Stimulated activated CD8-positive, alpha-beta memory T cell treated with anti-CD3 and anti-CD28 coated beads, Interleukin-15, amount 100 ng/mL, for 24 hours (primary cell): ENCODE results near the gene RAB43.
"Not testable (repeated sequence)": the region's sequence is repeated elsewhere in the genome, so short reads cannot be mapped to it uniquely, and the experiment has no call there.

Experiments used
- DNase-seq: peaks from one replicate; pipeline ENCODE4 v3.0.0-alpha.2; 2020; ENCODE audit warnings: low read depth

Gene RAB43

DNA sequence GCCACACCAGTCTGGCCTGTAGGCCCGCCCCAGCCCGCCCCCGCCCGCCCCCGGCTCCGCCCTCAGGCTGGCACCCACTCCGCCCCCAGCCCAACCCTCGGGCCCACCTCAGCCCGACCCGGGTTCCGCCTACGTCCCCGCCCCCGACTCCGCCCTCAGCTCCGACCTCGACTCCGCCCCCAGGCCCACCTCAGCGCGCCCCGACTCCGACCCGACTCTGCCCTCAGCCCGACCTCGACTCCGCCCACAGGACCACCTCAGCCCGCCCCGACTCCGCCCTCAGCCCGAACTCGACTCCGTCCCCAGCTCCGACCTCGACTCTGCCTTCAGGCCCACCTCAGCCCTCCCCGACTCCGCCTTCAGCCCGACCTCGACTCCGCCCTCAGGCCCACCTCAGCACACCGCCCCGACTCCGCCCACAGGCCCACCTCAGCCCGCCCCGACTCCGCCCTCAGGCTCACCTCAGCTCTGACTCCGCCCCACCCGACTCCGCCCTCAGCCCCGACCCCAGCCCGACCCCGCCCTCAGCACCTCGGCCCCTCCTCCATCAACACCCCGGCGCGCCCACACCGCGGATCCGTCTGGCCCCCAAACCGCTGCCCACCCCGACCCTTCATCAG lies at the start of gene RAB43:
TSS of gene RAB43 (minus strand) at position 13 of the 620 bp plus-strand sequence. CDS start 315 bp downstream, outside the sequence.
- peak; percentile 73 for DNase-seq

DNA sequence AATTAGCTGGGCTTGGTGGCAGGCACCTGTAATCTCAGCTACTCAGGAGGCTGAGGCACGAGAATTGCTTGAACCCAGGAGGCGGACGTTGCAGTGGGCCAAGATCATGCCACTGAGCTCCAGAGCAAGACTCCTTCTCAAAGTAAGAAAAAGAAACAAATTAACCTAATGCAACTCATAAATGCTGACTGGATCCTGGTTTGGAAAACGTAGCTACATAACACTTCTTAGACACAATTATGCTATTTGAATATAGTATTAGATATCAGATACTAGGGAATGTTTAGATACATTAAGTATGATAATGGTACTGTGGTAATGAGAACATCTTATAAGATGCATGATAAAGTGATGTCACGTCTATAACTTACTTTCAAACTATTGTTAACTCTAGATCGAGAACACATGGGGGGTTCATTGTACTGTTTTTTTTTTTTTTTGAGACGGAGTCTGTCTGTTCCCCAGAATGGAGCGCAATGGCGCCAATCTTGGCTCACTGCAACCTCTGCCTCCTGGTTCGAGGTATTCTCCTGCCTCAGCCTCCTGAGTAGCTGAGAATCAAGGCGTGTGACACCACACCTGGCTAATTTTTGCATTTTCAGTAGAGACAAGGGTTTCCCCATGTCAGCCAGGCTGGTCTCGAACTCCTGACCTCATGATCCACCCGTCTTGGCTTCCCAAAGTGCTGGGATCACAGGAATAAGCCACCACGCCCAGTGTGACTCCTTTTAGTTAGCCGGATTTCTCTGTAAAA lies 45.2 kb upstream of the RAB43 start:
- no peak for DNase-seq

DNA sequence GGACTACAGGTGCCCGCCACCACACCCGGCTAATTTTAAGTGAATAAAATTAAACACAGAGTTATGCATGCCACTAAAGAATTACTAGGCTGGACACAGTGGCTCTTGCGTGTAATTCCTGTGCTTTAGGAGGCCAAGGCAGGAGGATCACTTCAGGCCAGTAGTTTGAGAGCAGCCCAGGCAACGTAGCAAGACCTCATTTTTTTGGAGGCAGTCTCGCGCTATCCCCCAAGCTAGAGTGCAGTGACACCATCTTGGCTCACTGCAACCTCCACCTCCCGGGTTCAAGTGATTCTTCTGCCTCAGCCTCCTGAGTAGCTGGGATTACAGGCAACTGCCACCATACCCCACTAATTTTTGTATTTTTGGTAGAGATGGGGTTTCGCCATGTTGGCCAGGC lies 44.0 kb upstream of the RAB43 start:
- DNase-seq = not testable (repeated sequence)

DNA sequence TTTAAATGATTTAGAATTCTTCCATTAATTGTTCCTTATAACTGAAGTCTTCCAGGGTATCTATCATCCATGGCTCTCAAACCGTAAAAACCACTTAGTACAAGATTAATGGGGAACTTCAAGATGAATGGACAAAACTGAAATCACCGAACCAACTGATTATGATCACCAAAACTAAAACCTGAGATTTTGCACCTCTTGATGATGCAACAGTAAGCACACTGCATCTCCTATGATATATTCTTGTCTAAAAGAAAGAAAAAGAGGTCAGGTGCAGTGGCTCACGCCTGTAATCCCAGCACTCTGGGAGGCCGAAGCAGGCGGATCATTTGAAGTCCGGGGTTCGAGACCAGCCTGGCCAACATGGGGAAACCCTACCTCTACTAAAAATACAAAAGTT lies 42.9 kb upstream of the RAB43 start:
- DNase-seq = no peak

DNA sequence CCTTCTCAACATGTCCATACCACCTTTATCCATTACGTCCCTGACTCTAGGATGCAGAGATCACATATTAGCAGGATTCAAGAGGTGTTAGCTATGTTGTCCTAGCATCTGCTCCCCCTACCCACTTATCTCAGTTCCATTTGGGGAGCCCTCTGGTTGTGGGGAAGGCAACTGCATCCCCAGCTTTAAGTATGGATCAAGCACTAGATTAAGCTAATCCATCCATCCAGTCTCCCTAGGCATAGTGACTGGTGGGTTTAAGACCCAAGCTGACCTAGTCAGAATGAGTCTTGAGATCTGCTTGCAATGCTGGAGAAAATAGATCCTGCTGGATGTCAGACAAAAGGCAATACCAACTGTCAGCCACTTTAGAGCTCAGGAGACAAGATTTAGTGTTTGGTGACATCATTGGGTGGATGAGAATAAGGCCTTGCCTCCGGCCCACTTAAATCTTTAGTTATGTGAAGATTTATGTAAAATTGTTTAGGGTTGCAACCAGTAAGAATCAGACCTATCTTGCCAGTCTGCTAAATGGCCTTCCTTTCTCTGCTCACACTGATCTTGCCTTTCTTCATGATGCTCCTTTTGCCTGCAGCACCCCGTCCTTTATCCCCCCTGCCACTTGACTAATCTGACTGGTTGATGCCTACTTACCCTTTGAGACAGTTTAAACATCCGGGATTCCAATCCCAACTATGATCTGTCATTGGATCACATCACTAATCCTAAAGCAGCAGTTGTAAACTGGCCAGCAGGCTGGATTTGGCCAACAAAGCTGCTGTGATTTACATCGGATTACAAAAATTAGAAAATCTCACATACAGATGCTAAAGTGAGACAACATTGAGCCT lies 41.4 kb upstream of the RAB43 start:
- DNase-seq = no peak

DNA sequence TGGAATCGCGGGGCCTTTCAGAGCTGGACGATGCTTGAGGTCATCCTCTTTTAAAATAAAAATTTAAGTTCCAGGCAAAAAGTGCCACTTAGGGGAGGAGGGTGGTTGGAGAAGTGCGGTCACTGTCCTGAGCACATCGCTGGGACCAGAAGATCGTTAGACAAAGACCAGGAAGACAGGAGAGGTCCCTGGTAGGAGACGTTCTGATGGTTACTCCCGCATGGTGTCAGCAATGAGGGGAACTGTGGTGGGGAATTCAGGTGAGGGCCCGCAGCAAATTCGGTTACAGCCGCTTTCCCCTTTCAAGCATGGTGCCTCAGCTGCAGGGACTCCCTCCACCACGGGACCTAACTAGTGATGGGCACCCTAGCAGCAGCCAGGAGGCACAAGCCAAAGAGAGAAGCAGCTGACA lies 40.3 kb upstream of the RAB43 start:
- no peak for DNase-seq

DNA sequence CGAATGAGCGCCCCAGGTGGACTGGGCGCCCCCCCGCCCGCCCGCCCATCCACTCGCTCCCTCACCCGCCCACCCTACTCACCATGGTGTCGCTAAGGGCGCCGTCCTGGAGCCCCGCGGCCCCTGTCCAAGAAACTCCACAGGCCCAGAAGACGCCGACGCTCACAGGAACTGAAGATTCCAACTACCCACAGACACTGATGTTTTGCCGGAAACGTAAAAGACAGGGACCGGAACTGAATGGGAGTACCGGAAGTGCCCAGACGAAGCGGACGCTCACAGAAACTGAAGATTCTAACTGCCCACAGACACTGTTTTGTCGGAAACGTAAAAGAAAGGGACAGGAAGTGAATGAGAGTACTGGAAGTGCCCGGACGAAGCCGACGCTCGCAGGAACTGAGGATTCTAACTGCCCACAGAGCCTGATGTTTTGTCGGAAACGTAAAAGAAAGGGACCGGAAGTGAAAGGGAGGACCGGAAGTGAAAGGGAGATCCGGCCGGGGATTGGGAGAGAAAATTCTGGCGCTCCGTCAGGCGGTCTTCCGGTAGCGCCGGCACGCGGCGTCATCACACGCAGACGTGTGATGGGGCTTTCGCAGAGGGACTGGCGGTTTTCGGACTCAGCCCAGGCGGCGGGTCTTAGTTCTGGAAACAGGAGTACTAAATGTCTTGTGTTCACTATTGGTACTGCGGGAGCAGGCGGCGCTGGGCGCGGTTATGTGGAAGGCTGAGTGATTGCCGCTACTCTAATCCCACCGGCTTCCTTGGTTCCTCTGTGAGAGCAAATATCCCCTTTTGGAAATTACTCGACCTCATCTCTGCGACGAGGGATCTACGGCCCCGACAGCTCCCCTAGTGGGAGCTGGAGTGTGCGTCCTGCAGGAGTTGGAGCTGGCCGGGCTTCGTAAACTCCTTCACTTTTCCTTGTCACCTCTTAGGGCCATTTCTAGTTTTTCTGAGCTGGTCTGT lies 39.6 kb upstream of the RAB43 start, which contains the start of gene ISY1:
TSS of gene ISY1 (minus strand) at position 173 of the 969 bp plus-strand sequence. CDS start at position 85, 88 bp downstream.
- DNase-seq = peak; percentile 67

DNA sequence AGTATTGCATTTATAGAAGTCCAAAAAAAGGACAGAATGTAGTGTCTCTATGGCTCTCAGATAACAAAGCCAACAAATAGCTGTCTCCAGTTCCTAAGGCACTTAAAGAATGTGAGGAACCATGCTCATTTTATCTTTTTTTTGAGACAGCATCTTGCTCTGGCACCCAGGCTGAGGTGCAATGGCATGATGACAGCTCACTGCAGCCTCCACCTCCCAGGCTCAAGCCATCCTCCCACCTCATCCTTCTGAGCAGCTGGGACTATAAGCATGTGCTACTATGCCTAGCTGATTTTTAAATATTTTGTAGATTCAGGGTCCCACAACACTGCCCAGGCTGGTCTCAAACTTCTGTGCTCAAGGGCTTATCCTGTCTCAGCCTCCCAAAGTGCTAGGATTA lies 23.2 kb upstream of the RAB43 start:
- no peak for DNase-seq

DNA sequence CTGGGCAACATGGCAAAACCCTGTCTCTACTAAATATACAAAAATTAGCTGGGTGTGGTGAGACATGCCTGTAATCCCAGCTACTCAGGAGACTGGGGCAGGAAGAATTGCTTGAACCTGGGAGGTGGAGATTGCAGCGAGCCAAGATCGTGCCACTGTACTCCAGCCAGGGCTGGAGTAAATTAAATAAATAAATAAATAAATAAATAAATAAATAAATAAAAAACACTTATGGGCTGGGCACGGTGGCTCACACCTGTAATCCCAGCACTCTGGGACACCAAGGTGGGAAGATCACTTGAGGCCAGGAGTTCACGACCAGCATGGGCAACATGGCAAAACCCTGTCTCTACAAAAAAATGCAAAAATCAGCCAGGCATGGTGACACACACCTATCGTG lies 19.4 kb upstream of the RAB43 start:
- not testable (repeated sequence) for DNase-seq

DNA sequence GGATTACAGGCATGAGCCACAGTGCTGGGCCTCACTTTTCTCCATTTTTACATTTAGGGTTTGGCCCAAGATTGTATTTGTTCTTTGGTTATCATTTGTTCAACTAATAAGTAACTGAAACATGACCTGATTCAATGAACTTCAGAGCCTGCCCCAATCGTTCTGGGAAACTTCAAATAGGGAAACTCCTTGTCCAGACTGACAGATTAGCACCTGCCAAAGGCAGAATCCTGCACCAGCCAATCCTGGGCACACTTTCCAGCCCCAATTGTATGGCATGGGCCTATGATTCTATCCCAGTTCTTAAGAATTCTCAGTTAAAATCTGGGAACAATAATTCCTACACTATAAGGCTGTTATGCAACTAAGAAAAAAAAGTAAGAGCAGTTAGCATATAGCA lies 18.3 kb upstream of the RAB43 start:
- no peak for DNase-seq

DNA sequence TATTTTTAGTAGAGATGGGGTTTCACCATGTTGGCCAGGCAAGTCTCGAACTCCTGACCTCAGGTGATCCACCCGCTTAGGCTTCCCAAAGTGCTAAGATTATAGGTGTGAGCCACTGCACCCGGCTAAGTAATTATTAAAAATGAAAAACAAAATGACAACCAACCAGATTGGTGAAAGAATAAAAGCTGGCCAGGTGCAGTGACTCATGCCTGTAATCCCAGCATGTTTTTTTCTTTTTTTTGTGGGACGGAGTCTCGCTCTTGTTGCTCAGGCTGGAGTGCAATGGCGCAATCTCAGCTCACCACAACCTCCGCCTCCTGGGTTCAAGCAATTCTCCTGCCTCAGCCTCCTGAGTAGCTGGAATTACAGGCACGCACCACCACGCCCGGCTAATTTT lies 14.7 kb upstream of the RAB43 start:
- DNase-seq = not testable (repeated sequence)

DNA sequence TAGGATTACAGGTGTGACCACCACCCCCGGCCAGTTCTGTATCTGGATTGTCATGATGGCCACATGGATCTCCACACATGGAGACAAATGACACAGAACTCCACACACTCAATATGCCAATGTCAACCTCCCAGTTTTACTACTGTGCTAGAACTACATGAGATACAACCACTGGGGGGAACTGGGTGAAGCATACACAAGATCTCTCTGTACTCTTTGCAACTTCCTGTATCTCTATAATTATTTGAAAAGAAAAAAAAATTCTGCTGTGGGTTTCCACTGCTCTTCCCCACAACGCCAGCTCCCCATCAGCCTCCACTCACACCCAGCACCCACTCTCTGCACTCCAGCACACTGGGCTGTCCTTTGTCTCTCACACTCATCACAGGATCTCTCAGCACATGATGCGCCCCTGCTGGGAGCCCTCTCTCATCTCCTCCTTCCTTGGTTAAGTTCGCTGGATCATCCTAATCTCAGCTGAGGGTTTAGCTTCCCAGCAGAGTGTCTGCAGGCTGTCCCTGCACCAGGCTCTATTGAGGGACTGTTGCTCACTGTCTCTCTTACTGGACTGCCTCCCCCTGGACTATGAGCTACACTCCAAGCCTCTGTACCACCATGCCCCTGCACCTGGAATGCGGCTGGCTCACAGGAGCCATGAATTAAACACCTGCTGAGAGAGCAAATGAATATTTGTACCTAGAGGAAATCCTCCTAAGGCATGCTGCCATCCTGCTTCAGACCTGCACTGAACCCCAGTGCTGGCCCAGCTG lies 10.7 kb upstream of the RAB43 start:
- DNase-seq = no peak

DNA sequence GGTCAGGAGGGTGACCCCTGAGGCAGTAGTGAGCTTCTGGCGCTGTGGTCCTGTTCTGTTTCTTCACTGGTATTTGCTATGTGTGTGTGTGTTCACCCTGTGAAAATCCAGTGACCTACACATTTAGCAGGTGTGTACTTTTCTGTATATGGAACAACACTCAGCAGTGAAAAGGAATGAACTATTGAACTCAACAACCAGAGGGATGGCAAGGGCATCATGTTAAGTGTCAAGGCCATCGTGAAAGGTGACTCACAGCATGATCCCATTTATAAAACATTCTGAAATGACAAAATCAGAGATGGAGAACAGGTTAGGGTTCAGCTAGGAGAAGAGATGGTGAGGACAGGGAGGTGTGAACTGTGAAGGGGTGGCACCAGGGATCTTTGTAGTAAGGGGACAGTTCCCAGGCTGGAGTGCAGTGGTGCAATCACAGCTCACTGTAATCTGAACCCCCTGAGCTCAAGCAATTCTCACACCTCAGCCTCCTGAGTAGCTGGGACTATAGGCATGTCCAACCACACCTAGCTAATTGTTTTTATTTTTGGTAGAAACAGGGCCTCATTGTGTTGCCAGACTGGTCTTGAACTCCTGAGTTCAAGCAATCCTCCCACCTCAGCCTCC lies 10.0 kb upstream of the RAB43 start:
- no peak for DNase-seq

DNA sequence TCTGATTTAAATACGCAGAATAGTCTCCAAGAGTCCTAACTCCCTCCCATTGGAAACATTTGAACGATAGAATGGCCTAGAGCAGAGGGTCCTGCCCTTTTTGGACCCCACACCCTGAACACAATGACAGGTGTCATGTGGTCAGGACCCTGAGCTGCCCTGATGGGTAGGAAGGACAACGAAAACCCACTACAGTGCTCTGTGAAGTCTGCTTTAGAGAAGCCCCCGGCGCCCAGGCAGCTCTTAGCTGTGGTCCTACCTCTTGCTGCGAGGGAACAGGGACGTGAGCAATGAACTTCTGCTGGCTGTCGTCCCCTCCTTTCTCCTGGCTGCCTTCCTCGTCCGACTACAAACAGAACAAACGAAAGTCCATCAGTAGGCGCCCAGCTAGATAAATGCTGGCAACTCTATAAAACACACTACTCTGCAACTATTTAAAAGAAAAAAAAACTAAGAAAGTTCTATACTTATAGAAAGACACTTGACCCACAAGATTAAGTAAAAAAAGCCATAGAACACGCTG lies 8.7 kb upstream of the RAB43 start:
- no peak for DNase-seq

DNA sequence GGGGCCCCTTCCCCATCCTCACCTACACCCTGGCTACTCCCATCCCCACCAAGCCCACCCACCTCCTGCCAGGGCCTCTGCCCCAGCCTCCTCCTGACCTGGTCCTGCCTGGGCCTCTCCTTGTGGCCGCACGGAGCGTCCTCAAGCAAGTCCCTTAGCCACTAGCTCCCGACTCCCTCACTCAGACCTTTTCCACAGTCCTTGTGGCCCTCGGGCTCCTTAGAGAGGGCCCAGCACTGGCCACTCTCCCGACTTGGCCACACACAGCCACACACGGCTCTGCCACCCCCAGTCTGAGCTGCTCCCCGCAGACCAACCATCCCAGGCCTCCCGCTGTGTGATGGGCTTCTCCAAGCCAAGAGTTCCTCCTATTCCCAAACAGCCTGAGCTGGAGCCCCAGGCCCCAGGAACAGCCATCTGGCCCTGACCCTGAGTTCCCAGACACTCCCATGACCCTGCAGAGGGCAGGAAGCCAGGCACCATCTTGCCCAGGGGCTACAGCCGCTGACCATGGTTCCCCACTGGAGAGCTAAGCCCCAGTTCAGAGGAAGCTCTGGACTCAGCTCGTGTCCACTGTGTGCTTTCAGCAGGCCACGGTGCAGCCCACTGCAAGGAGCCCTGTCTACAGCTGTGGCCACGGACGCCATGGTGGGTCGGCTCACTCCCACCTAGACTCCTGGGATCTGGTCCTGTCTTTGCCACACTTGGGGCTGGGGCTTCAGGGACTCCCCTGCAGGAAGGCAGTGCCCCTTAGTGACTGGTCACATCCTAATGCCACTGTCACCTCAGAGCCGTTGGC lies 7.0 kb upstream of the RAB43 start:
- no peak for DNase-seq

DNA sequence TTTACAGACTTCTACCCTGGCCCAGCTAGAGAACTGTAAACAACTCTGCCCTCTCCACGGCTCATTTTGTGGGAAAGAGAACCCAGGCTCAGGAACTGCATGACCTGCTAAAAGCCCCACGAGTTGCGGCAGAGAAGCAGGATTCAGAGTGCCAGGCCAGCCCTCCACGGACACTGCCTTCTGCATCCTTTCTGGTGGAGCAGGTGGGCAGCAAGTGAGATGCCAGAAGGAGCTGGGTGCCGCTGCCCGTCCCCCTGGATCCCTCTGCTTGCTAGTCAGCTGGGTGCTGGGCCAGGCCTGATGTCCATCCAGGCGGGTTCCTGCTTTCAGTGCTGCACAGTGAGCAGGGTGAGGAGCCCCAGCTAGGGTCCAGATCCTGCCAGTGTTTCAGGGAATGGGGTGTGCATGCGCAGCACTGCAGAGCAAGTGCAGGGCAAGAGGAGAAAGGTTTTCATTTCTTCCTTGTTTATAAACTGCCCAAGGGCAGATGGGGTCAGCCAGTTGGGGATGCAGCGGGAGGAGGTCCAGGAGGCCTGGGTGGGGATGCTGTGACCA lies 5.2 kb upstream of the RAB43 start:
- no peak for DNase-seq

DNA sequence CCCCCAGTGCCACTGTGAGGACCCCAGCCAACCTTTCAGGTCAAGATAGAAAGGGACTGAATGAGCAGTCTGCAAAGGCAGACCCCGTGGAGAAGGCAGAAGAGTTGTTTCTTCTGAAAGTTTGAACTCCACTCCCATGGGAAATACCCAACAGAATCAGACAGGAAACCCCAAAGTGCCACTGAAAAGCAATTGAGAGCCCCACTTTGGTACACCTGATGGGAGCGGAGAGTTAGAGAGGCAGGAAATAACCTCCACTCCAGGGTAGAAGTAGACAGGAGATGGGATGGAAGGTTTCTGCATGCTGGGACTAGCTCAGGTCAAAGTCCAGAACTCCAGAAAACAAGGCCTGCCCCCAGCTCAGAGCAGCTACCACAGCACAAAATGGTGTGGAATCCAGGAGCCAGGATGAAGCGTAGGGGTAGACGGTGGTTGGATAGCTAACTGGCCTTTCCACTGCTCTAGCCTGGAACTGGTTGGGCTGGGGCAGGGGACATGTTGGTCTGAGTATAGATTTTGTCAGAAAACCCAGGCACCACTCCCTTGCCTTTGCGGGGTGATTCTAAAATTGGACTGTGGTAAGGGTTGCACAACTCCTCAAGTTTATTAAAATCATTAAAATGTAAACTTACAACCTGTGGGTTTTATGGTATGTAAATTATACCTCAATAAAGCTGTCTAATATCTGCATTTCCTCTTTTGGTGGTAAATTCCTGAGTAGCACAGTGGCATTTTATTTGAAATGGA lies 1.9 kb upstream of the RAB43 start:
- DNase-seq = no peak

DNA sequence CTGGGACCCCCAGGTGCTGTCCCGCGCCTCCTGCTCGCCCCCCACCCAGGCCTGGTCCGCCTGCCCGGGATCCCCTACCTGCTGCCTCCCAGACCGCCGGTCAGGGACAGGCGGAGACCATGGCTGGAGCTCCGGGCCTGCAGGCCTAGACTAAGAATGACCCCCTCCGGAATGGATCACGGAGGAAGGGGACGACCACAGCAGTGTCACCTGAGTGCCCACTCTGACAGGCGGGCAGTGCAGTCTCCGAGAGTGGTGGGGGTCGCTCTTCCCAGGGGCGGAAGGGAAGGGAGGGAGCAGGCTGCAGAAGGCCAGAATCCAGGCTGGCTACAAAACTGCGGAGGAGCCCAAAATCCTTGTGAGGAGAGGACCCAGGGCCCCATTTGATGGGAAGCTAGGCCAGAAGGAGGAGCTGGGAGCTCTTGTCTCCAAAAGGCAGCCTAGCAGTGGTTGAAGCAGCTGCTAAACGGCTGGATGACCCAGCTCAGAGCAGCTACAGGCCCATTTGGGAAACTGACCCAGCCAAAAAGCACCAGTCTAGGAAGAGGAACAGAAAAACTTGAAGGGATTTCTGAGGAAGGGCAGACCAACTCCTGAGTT lies 908 bp upstream of the RAB43 start:
- DNase-seq = no peak
